HG03196 (cell line): ENCODE measurements around the gene NCBP1.
"Not testable (repeated sequence)": the region's sequence is repeated elsewhere in the genome, so short reads cannot be mapped to it uniquely, and the experiment has no call there.

Source experiments
- ATAC-seq: cut with Tn5 transposase; IDR thresholded peaks from one replicate; pipeline ENCODE4 v1.9.1; 2021; ENCODE audit not compliant: unreplicated experiment

NCBP1 gene

GRCh38 chr9:97672403-97672802, 38.8 kb downstream of the NCBP1 start:
- no peak for ATAC-seq

DNA sequence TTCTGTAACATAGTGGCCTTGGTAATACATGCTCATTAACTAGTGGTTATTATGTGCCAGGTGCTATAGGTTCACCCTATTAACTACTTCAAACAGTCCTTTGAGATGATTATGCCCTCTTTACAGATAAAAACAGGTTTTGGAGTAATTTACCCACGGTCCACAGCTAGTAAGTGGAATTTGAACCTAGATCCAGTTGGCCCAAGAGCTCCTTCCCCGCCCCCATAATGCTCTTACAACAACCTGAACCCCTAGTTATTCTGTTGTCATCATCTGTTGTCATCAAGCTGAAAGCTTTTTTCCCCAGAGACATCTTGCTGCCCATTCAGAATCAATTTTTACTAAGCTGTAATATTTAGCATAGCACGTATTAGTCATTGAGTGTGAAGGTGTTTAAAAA, 40.3 kb downstream of the NCBP1 start:
- ATAC-seq, result no peak

DNA sequence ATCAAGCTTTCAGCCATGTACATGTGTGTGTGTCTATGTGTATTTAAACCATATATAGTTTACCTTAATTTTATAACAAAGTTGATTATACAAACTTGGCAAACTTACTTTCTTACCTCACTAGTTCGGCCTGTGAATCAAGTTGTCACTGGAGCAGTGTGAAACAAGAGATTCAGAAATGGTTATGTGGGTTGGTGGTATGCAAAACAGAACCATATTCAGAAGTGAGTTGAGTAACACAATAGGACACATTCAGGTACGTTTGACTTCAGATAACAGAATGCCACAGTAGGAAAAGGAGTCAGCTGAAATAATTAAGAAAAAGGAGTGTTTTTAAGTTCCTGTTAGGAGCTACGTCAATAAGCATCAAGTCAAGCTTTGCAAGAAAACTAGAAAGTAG, 42.0 kb downstream of the NCBP1 start:
- ATAC-seq, result no peak

DNA sequence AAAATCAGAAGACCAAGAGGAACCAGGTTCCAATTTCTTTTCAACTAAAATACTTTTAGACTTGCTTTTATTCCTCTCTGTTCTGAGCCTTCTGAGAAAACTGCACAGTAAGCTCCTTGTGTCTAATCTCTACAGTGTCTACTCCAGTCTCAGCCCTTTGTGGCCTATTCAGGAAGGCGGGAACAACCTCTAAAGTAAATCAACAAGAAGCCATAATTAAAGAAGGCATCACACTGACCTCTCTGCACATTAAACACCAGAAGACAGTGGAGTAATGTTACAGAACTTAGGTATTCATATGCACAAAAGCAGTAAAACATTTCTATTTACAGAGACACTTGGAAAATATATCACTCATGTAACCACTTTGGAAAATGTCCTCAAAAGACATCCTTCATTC, 48.6 kb downstream of the NCBP1 start:
- ATAC-seq, result no peak

- ATAC-seq, result no peak
These were observed 55.0 kb downstream of the NCBP1 start for GRCh38 chr9:97688654-97689053.

DNA sequence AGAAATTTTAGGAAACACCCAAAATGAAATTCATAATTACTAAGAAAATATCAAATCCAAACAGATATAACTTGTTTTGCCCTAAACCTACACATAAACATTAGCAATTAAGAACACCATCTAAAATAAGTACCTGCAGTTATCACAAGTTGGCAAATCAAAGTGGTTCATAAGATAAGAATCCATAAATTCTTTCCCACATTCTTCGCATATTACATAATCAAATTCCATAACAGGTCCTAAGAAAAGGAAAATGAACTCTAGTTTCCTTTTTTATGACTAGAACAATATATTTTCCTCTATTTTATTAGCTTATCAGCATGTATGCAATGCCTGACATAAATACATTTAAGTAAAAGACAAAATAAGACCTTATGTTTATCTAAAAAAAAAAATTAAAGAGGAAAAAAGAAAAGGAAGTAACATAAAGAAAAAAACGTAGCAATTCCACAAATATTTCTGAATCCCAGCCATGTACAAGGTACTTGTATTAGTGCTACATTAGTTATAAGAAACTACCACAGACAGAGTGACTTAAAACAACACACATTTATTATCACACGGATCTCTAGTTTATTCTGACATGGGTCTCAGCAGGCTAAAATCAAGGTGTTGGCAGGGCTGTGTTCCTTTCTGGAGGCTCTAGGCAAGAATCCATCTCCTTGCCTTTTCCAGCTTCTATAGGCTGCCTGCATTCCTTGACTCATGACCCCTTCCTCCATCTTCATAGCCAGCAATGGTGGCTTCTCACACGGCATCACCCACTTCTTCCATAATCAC, 56.0 kb downstream of the NCBP1 start:
- no peak for ATAC-seq

DNA sequence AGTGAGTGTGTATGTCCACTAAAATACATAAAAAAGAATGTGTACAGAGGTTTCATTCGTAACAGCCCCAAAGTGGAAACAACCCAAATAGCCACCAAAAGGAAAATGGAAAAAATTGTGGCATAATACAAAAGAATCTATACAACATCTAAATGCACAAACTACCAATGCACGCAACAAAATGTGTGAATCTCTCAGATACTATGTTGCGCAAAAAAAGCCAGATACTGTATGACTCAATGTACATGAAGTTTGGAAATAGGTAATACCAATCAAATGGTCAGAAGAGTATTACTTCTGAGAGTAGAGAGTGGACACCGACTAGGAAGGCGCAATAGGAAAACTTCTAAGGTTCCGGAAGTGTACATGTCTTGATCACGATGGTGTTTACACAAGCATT, 61.1 kb downstream of the NCBP1 start:
- ATAC-seq, result no peak

DNA sequence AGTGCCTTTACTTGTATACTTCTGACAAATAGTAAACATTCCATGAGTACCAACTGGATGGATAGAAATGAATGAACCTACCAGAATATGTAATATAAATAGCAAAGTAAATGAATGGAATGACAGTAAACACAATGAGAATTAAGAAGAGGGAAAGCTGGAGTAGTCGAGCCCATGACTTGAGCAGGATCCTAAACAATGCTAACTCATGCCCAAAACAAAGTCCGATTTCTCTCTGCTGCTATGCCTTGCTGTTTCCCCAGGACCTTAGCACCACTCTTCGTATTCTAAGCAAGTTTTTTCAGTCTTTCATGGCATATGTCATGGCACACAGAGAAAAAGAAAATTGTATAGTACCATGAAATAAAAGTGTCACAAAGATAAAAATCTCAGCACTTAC, 61.8 kb downstream of the NCBP1 start:
- ATAC-seq, result no peak

GRCh38 chr9:97695995-97696802, 62.6 kb downstream of the NCBP1 start:
- peak; percentile 3 for ATAC-seq

GRCh38 chr9:97696803-97697601, 63.4 kb downstream of the NCBP1 start, which contains the start of gene XPA:
Gene XPA, minus strand, starts transcription at chr9:97697340. Its CDS starts 48 bp downstream, at chr9:97697292.
- peak; percentile 93 for ATAC-seq

DNA sequence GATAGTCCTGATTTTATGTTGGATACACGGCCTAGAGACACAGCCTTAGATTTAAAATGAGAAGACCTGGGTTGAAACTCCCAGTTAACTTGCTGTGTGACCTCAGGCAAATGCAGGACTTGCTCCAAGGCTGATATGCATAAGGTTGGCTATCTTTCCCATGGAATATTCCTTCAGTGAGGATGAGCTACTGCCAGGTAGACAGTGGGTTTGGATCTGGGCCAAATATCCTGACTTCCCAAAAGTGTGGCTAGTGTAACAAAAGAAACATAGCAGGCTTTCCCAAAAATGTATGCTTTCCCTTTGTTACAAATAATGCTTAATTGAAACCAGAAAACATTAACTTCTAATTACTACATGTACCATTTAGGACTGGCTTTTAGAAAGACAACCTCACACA, 64.2 kb downstream of the NCBP1 start:
- no peak for ATAC-seq

DNA sequence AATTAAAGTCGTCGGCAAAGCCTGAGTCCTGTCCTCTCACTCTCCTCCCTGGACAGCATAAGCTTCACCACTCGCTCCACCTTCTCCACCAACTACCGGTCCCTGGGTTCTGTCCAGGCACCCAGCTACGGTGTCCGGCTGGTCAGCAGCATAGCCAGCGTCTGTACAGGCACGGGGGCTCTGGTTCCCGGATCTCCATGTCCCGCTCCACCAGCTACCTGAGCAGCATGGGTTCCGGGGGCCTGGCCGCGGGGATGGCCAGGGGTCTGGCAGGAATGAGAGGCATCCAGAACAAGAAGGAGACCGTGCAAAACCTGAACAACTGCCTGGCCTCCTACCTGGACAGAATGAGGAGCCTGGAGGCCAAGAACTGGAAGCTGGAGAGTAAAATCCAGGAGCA, 65.2 kb downstream of the NCBP1 start:
- no peak for ATAC-seq

- not testable (repeated sequence) for ATAC-seq
These were observed 65.7 kb downstream of the NCBP1 start for GRCh38 chr9:97699281-97699680.

GRCh38 chr9:97699824-97700223, 66.2 kb downstream of the NCBP1 start:
- ATAC-seq, result not testable (repeated sequence)

DNA sequence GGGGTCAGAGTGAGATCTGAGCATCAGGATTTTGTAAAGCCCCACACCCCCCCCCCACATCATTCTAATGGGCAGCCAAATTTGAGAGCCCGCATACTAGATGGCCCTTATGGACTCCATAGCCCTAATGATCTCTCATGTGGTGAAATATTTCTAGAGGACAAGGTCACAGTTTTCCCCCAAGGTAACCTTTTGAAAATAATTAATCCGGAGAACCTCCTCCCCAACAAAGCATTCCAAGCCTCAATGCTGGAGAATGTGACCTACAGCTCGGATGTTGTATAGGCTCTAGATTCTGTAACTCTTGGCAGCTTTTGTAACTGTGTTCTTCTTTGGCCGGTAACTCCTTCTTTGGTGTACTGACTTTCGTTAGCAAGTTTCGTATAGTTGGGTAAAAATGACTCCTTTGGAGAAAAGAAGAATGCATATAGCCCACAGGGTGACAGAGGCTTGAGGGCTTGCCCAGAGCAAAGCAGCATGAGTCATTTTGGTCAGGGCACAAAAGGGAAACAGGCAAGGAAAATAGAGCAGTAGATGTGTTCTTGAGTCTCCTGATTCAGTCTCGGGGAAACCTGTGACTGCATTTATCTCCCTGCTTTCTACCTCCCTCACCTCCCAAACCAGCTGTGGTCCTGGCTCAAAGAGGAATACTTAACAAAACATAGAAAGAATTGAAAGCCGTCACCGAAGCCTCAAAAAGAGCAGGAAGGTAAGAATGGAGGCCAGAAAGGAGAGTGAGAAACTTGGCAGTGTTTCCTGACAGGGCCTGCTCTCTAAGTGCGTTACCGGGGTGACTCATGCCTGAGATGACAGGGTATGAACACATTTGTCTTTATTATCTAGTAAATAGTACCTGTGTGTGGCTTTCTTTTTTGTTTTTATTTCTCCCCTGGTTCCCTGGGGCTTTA, 70.1 kb downstream of the NCBP1 start:
- ATAC-seq, result no peak

DNA sequence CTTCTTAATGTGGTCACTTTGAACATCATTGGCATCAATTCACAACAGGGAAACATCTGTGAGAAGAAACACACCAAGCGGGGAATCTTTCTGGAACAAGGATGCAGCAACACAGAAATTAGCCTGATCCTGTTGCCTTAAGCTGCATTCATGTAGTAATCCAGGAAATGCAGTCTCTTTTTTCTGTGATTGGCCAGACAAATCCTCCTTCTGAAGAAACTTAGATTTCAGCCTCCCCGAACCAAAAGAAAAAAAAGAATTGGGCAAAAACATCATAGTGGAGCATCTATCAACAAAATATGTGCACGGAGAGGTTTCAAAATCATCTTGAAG, 70.7 kb downstream of the NCBP1 start:
- no peak for ATAC-seq

GRCh38 chr9:97704851-97705250, 71.2 kb downstream of the NCBP1 start:
- ATAC-seq, result no peak

GRCh38 chr9:97705354-97705950, 71.8 kb downstream of the NCBP1 start:
- no peak for ATAC-seq

DNA sequence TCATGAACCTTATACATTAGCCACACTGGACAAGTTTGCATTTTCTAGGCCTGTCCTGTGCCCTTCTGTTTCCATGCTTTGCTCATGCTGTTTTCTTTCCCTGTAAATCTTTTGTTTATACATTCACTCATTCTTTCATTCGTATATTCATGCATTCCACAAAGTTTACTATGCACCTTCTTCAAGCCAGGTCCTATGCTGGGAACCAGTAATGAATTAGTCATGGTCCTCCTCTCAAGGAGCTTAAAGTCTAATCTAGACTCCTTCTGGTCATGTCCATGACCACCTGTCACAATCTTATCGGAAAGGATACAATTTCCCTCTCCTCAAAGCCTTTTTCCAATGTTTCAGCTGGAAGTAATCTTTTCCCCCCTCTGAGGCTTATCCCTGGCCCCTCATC, 72.6 kb downstream of the NCBP1 start:
- ATAC-seq, result no peak
